ENCODE results near the gene STOX2. TPM values are rescaled to one million over a fixed set of nuclear protein-coding genes. Genes with fewer than 3 reads are reported as not detected.

The STOX2 gene
- total RNA-seq, 1 donor from 2014 or later, result 26.7 TPM

- Mint-ChIP-seq H3K36me3 (ENCODE audit: low read depth) (peaks cover 1% of the 10 kb centered on the region), H3K4me1 (peaks cover 6% of the 10 kb centered on the region), H3K27me3 (ENCODE audit: low read depth) (no peaks in the 10 kb centered on the region), H3K9me3 (no peaks in the 10 kb centered on the region), H3K27ac (ENCODE audit: unreplicated experiment) (no peak overlapping the region), H3K4me3 (no peak overlapping the region)
- no peak for TF ChIP-seq CTCF (conservative IDR thresholded peaks at IDR 0.05)
- peak; percentile 63 for DNase-seq (ENCODE audit: low read depth, low spot score)
Measured at GRCh38 chr4:183986971-183987946, 82.2 kb downstream of the STOX2 start.

GRCh38 chr4:183987987-183988392 is 82.9 kb downstream of the STOX2 start:
- TF ChIP-seq CTCF (conservative IDR thresholded peaks at IDR 0.05), result no peak
- Mint-ChIP-seq H3K4me3 (no peak overlapping the region), H3K4me1 (peaks cover 2% of the 10 kb centered on the region), H3K9me3 (no peaks in the 10 kb centered on the region), H3K27ac (ENCODE audit: unreplicated experiment) (no peak overlapping the region), H3K27me3 (ENCODE audit: low read depth) (no peaks in the 10 kb centered on the region), H3K36me3 (ENCODE audit: low read depth) (peaks cover 3% of the 10 kb centered on the region)
- peak; percentile 53 for DNase-seq (ENCODE audit: low read depth, low spot score)

- Mint-ChIP-seq H3K27ac (ENCODE audit: unreplicated experiment) (no peak overlapping the region), H3K4me3 (no peak overlapping the region), H3K9me3 (no peaks in the 10 kb centered on the region), H3K27me3 (ENCODE audit: low read depth) (no peaks in the 10 kb centered on the region), H3K36me3 (ENCODE audit: low read depth) (peaks cover 3% of the 10 kb centered on the region), H3K4me1 (peaks cover 3% of the 10 kb centered on the region)
- TF ChIP-seq CTCF (conservative IDR thresholded peaks at IDR 0.05), result no peak
- no peak for DNase-seq (ENCODE audit: low read depth, low spot score)
Measured at GRCh38 chr4:183988874-183989273, 83.8 kb downstream of the STOX2 start.

- Mint-ChIP-seq H3K9me3 (no peaks in the 10 kb centered on the region), H3K4me1 (peaks cover 9% of the 10 kb centered on the region), H3K27me3 (ENCODE audit: low read depth) (no peaks in the 10 kb centered on the region), H3K4me3 (peak overlapping the region; percentile 31), H3K36me3 (ENCODE audit: low read depth) (peaks cover 3% of the 10 kb centered on the region), H3K27ac (ENCODE audit: unreplicated experiment) (no peak overlapping the region)
- no peak for DNase-seq (ENCODE audit: low read depth, low spot score)
- no peak for TF ChIP-seq CTCF (conservative IDR thresholded peaks at IDR 0.05)
Measured at GRCh38 chr4:183989461-183989860, 84.4 kb downstream of the STOX2 start.

- TF ChIP-seq CTCF (conservative IDR thresholded peaks at IDR 0.05), result no peak
- H3K27ac Mint-ChIP-seq (ENCODE audit: unreplicated experiment), result no peak overlapping the region
Measured at GRCh38 chr4:183989931-183990330, 84.8 kb downstream of the STOX2 start.

More at GRCh38 chr4:183989931-183990330, 84.8 kb downstream of the STOX2 start:
- Mint-ChIP-seq H3K4me3 (no peak overlapping the region), H3K9me3 (no peaks in the 10 kb centered on the region), H3K4me1 (peaks cover 11% of the 10 kb centered on the region), H3K27me3 (ENCODE audit: low read depth) (no peaks in the 10 kb centered on the region), H3K36me3 (ENCODE audit: low read depth) (peaks cover 3% of the 10 kb centered on the region)
- no peak for DNase-seq (ENCODE audit: low read depth, low spot score)
